ENCODE results near the gene DCLK2.
"Not testable (repeated sequence)": the region's sequence is repeated elsewhere in the genome, so short reads cannot be mapped to it uniquely, and the experiment has no call there.

Gene DCLK2

DNA sequence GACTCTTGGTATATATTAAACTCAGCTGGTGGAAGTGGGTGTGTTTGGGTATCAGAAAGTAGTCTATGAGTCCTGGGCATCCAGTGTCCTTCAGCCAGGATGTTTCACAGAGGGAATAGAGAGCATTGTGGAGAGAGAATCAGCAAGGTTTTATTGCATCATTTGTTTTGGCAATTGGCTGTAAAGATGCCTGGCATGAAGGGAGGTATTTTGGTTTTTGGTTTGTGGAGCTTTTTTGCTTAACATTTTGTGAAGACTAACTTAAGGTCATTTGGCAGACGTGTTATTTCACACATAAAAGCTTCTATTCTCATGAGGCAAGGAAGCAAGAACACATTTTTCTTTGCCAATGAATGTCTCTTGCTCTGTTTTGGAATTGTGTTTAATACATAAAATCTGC lies 71.1 kb downstream of the DCLK2 start:
- DNase-seq: peak in 5 of 56 donors; percentile 3 to 18 (median 10)

DNA sequence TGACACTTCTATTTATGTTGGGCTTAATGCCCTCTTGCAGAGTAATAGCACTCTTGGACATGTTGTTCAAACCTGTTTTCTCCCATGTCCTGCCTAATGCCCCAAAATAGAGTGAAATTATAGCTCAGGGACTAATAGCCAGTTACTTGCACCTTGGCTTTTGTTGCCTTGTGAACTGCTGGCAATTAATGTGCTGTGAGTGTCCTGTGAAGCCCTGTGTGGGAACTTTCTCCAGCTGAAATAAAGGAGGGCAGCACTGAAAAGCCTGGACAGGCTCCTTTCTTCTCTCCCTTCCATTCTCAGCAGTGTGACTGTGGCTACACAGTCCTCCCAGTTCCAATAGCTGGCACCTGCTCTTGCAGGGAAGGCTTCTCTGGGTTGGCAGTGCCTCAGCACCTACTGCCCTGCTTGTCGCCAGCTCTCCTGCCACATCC lies 72.4 kb downstream of the DCLK2 start:
- DNase-seq: peak in 44 of 56 donors; percentile 4 to 84 (median 37)

DNA sequence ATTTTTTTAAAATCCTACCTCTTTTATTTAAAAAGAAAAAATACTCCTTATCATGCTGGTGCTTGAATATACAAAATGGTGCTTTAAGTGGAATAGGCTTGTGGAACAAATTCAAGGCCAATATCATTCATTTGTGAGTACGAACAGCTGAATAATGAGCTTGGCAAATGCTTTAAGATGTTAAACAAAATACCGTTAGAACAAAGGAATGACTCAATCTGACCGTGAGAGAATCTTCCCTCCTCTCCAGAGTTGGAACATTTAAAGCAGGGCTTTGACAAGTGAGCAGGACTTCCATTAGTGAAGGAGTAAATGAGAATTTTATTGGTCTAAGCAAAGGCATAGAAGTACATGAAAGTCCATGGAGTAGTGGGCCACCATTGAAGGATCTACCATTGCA lies 74.5 kb downstream of the DCLK2 start:
- no peak for DNase-seq

DNA sequence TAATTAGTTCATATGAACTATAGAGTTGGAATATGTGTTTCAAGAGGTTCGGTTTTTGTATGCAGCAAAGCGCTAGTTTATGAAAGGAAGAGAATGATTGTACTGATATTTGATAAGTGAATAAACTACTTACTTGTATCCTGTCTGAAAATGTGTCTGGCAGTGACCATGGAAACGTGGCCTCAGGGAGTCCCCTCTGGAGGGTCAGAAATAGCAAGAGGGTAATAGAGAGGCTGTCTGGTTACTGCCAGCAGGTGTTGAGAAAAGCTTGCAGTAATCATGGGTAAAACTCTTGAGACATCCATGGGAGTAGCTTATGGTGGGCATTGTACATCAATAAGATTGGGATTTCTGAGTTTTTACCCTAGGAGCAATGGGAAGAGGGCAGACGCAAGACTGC lies 77.1 kb downstream of the DCLK2 start:
- no peak for DNase-seq

DNA sequence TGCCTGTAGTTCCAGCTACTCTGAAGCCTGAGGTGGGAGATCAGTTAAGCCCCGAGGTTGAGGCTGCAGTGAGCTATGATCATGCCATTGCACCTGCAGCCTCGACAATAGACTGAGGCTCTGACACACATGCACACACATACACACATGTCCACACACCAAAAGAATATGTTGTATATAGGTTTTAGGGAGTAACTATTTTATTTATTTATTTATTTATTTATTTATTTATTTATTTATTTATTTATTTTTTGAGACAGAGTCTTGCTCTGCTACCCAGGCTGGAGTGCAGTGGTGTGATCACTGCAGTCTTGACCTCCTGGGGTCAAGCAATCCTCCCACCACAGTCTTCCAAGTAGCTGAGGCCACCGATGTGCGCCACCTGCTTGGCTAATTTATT lies 78.3 kb downstream of the DCLK2 start:
- no peak for DNase-seq

DNA sequence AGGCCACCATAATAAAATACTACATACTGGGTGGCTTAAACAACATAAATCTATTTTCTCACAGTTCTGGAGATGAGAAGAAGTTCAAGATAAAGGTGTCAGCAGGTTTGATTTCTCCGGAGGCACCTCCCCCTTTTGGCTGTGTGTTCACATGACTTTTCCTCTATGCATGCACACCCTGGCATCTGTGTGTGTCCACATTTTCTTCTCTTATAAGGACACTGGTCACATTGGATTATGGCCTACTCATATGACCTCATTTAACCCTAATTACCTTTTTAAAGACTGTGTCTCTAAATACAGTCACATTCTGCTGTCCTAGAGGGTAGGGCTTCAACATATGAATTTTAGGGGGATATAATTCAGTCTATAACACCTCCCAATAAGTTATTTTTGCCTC lies 79.8 kb downstream of the DCLK2 start:
- DNase-seq: no peak

DNA sequence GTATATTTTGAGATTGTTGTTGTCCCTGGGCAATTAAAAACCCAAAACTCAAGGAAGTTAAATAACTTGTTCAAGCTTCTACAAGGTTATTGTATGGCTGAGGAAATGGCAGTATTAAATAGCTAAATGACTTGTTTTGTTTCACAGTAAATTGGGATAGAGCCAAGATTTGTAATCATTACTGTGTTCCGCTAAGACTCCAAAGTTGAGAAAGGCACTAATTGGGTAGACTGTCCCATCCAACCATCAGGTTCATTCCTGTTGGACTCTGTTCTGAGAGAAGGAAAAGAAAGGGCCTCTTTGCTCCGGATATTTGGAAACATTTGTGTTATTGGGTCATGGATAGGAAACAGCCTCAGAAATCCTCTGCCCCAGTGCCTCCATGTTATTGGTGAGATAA lies 82.2 kb downstream of the DCLK2 start:
- DNase-seq: no peak

DNA sequence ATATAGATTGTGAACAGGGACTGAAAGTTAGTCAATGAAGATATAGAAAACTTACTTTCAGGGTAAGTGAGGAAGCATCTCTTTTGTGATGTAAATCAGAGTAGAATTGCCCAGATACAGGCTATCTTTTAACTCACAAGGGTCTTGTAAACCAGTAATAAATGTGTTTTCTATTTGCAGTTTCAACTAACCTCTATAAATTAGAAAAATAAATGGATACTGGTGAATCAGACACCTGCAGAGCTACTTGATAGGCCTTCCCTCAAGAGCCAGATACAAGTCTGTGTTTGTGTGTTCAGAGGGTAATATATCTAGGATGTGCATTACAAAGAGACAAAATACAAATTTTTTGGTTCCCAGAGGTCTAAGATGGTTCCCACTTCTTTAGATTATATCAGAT lies 82.9 kb downstream of the DCLK2 start:
- DNase-seq: no peak

DNA sequence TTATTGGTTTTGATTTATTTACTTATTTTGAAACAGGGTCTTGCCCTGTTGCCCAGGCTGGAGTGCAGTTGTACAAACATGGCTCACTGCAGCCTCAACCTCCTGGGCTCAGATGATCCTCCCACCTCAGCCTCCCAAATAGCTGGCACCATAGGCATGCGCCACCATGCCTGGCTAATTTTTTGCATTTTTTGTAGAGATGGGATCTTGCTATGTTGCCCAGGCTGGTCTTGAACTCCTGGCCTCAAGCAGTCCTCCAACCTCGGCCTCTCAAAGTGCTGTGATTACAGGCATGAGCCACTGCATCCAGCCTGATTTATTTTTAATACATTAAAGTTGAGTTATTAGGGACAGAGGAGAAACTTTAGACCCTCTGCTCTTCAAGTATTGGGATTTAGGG lies 83.8 kb downstream of the DCLK2 start:
- not testable (repeated sequence) for DNase-seq

DNA sequence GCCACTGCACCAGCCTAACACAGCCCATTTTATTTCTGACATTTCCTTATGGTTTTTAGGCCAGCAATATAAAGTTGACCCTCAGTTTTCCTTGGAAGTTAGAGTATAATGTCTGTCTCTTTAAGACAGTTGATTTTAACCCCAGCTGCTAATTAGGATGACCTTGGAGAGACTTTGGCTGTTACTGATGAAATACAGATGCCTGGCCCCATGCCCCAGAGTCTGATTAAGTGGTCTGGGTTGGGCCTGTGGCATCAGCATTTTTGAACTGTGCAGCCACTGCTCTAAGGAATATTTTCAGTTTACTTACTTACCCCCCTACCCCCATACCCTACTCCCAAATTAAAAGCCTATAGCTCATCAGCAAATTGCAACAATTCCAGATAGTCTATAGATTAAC lies 85.8 kb downstream of the DCLK2 start:
- DNase-seq: no peak

DNA sequence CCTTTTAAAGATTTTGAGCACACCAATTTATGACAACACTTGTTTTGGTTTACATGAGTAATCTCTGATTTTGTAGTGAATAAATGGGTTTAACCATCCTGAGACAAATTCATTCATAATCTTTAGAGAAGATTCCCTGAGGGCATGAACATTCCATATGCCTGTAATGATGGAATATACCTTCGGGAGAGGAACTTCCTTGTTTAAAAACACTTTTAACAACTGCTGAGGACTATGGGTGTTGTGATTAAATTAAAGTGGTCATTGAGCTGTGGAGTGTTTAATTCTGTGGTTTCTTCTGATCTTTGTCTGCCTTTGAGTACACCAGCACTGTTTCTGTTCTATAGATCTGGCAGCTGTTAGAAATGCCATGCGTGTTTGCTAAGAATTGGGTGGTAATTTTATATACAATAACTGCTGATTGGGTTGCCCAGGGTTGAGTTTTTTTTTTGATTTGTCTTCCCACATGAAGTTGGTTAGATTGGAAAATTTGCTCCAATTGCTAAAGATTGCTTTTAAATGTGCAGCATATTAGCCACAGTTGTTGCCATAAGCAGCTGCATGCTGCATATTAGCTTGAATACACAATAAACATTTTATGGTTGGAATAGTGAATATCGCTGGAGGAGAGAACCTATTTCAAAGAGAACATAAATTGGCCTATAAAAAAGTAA lies 86.8 kb downstream of the DCLK2 start:
- no peak for DNase-seq

DNA sequence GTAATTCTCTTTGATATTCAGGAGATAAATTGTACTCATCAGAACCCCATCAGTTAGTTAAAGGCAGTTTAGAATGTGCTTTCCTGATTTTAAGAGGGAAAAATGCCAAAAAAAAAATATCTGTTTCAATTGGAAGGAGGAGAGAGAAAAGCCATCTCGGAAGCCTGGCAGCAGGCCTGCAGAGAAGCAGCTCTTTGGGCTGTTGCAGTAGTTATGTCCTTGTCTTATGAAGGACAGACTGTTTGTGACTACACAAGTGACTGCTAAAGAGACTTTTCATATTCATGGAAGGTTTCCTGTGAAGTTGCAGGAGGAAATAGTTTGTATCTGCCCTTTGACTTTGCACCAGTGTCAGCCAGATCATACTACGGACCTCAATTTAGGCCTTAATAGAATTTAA lies 88.8 kb downstream of the DCLK2 start:
- DNase-seq: no peak

DNA sequence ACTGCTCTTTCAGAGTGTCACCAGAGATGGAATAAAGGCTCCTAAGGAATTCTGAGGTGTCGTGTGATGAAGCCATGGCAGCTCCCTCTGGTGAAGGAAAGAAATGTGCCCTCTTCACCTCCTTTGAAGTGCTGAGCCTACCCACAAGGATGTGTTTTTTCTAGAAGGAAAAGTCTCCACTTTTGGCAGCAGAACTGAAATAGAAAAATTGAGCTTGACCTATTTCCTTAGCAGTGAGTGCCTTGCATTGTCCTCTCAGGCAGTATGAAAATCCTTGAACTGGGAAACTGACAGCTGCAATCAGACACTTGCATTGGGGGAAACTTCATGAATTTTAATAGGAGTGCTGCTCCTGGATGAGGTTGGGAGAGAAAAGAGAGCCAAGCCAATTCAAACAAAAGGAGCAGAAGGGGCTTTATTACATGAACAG lies 95.2 kb downstream of the DCLK2 start:
- DNase-seq: peak in 8 of 56 donors; percentile 7 to 25 (median 17)

DNA sequence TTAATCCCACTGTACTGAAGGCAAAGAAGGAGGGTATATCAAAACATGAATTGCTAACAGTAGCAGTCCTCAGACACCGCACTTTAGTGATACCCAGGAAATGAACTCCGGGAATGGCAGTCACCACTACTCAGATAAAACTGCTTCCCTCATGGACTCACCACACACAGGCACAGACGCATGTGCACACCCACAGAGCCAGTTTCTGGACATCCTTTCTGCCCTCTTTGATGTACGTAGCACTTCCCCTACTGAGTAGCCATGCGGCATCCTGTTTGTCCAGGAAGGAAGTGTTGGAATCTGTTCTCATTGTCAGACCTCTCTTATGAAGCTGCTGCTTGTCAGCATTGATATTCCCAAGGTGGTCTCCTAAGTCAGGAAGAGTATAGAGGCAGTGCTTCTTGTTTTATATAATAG lies 95.7 kb downstream of the DCLK2 start:
- peak in 4 of 56 donors; percentile 3 to 21 (median 10) for DNase-seq

DNA sequence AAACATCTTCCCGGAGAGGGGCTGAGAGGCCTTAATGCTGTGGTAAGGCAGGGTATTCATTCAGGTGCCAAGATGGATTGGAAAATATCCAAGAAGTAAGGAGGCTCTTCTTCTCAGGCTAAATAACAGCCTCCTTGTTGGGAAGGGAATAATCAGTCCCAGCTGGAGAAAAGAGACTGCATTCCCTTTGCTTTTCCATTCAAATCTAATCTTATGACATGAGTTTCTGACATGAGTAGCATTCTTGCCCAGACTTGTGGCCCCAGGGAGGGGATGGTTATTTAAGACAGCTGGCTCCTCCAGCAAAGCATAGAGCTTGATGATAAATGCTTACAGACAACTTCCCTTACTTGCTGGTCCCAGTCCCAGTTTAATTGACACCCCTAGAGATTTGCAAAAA lies 98.3 kb downstream of the DCLK2 start:
- DNase-seq: no peak

DNA sequence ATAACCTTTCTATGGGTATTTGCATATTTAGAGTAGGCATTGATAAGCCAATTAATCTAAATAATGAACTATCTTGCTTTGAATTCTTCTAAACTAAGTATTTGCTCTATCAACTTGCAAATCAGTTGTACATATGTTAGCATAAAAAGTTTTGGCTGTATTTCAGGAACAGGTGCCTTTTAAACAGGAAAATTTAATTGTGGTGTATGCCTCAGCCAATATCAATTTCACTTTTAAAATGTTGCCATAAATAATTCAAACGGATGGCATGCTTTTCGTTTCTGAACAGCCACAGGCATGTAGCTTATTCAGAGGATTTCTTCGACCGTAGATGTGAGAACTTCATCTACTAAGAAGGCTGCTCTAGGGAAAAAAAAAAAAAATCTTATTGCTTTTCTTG lies 99.9 kb downstream of the DCLK2 start:
- DNase-seq: no peak

DNA sequence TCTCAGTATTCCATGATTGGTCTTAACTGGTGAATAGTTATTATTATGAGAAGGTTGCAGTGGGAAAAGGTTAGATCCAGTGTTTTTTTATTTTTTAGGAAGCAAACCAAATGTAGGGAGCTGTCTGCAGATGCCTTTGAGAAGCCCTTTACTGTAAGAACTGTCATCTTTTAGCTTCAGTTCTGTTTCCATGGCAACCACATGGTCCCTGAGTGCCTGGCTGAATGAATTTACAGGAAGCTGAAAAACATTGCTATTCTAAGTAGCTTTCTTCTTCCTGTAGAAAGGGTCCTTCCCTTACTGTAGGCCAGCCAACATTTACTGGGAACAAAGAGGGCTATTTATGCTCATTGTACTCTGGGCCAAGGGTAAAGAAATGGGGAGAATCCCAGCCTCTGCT lies 103.3 kb downstream of the DCLK2 start:
- peak in 15 of 56 donors; percentile 1 to 42 (median 13) for DNase-seq

DNA sequence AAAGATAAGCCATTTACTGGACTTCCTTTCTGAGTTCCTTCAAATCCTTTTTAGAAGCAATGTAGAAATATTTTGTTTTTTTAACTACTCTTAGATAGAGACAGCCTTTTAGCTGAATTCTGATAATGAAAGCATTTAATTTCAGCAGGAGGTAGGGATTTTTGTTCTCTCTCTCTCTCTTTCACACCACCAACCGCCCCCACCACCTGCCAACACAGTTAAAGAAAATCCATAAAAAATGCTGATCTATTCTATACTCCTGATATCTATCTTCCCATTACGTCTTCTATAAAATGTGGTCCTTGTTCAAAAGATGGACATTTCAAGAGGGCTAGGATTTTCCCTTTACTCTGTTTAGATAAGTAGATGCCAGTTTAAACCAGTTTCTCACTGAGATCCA lies 104.5 kb downstream of the DCLK2 start:
- no peak for DNase-seq

DNA sequence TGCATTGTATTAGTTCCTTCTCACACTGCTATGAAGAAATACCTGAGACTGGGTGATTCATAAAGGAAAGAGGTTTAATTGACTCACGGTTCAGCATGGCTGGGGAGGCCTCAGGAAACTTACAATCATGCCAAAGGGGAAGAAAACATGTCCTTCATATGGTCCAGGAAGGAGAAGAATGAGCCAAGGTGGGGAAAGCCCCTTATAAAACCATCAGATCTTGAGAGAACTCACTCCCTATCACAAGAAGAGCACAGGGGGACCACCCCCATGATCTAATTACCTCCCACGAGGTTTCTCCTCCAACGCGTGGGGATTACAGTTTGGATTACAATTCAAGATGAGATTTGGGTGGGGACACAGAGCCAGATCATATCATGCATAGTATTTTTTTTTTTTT lies 106.8 kb downstream of the DCLK2 start:
- not testable (repeated sequence) for DNase-seq

DNA sequence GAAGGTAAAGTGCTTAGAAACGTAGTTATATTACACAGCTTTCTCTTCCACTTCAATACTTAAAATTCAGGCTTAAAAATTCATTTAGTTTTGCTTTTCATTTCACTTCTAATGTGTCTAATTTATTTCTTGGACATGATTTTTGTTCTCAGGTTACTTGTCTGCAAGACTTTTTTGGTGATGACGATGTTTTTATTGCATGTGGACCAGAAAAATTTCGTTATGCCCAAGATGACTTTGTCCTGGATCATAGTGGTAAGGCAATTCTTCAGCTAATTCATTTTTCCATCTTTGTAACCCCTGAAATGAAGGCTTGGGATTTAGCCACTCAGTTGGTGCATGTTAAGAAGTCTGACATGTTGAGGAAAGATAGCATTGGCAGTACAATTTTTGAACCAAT lies 114.7 kb downstream of the DCLK2 start:
- no peak for DNase-seq

DNA sequence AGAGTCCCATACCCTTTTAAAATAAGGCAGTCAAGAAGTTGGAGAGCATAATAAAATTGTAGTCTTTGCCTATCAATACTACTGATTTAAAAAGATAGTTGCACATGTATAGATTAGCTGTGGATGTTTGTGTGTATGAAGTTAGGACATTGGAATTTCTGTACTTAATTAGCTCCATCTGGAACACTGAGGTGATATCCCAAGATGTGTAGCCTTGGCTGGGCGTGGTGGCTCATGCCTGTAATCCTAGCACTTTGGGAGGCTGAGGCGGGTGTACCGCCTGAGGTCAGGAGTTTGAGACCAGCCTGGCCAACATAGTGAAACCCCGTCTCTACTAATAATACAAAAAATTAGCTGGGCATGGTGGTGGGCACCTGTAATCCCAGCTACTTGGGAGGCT lies 119.0 kb downstream of the DCLK2 start:
- DNase-seq: not testable (repeated sequence)

DNA sequence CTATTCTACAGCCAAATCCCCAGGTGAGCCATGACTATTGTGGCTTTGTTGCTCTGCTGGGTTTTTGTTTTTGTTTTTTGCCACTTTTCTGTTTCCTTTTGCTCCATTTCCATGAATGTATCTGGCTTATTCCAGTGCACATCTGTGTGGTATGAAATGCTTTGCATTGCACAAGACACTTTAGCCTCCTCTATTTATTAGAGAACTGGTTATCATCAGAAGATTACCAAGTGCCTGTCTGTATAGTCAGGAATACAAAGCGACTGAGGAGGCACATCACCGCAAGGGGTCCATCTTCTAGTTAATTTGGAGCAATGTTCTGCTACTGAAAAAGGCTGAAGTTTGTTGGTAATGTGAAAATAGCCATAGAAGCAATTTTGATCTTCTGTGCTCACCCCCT lies 120.8 kb downstream of the DCLK2 start:
- no peak for DNase-seq

DNA sequence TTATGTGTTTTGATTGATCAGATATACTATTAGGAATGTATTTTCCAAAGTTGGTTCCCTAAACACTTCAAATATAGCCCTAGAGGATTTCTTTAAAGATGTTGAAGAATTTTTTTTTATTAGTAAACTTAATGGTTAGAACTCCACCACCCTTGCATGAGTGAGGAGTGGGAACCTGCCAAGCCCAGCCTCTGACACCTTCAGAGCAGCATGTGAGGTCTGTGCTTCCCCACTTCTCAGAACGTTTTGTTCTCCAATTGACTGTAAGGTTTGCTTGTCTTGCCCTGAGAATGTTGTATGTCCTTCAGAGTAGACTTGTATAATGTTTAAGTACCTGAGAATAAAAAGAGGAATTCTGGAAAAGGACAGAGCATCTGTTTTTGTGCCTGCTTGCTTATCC lies 126.8 kb downstream of the DCLK2 start:
- no peak for DNase-seq

DNA sequence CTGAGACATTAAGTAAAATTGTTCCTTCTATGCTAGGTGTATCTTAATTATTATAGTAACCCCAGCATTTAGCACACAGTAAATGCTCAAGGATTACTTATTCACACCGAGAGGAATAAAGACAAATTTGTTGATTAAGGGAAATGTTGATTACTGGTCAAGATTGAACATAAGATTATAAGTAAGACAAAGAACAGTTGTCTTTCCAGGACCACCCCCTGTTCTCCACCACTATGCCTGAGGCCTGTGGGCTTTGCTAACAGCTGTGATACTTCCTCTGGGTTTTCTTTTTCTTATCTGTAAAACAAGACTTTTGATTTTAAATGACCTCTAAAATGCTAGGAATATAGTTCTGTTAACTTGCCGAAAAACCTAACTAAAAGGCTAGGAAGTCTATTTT lies 128.0 kb downstream of the DCLK2 start:
- DNase-seq: no peak

Data from amygdala (tissue), 56 donors.